Measurements from ENCODE around the gene AMDHD2. TPM values are rescaled to one million over a fixed set of nuclear protein-coding genes. Genes with fewer than 3 reads are reported as not detected.

Gene AMDHD2
- total and polyA plus RNA-seq, 2 experiments from 2014 or later = 30.2 to 39.2 TPM

DNA sequence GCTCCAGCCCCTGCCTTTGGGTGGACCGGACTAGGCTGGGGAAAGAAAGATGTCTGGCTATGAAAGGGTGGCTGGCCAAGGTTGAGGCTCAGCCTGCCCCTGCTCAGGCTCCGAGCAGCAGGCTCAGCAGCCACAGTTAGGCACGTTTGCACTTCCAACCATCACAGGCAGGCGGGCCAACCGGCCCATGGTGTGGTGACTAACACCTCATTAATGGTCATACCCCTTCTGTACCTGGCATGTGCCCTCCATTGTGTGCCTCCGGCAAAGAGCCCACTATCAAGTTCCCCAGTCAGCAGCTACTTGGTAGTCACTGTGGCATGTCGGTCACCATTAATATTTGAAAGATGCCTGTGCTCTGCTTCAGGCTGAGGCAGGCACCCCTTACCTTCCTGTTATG, 38.5 kb upstream of the AMDHD2 start:
- H3K9me3 ChIP-seq (ENCODE audit: low read depth) = no peaks in the 10 kb centered on the region
- TF ChIP-seq CTCF (IDR thresholded peaks at IDR 0.05; ENCODE audit: low read depth, low read length) = no peak

GRCh38 chr16:2482249-2482648, 37.9 kb upstream of the AMDHD2 start:
- no peak overlapping the region for H3K27ac ChIP-seq
- peaks cover 5% of the 10 kb centered on the region for H3K4me1 ChIP-seq (ENCODE audit: low read depth)
- no peaks in the 10 kb centered on the region for H3K36me3 ChIP-seq
- no peaks in the 10 kb centered on the region for H3K27me3 ChIP-seq
- H3K9me3 ChIP-seq (ENCODE audit: low read depth) = no peaks in the 10 kb centered on the region
- no peak for TF ChIP-seq CTCF (IDR thresholded peaks at IDR 0.05; ENCODE audit: low read depth, low read length)
- no peak for DNase-seq (ENCODE audit: low read depth in 1 of 2, low spot score in 1 of 2)
- no peak overlapping the region for H3K4me3 ChIP-seq

More for the DNA sequence above, 38.5 kb upstream of the AMDHD2 start:
- no peak overlapping the region for H3K4me3 ChIP-seq
- no peaks in the 10 kb centered on the region for H3K36me3 ChIP-seq
- no peak for DNase-seq (ENCODE audit: low read depth in 1 of 2, low spot score in 1 of 2)
- H3K27me3 ChIP-seq = peaks cover 3% of the 10 kb centered on the region
- H3K27ac ChIP-seq = no peak overlapping the region
- peaks cover 5% of the 10 kb centered on the region for H3K4me1 ChIP-seq (ENCODE audit: low read depth)

- H3K36me3 ChIP-seq = no peaks in the 10 kb centered on the region
- no peak for TF ChIP-seq CTCF (IDR thresholded peaks at IDR 0.05; ENCODE audit: low read depth, low read length)
- H3K27ac ChIP-seq = no peak overlapping the region
- H3K4me3 ChIP-seq = no peak overlapping the region
- no peaks in the 10 kb centered on the region for H3K9me3 ChIP-seq (ENCODE audit: low read depth)
- H3K27me3 ChIP-seq = no peaks in the 10 kb centered on the region
- peak in 1 of 2 donors; percentile 71 for DNase-seq (ENCODE audit: low read depth in 1 of 2, low spot score in 1 of 2)
- H3K4me1 ChIP-seq (ENCODE audit: low read depth) = peaks cover 8% of the 10 kb centered on the region
These were observed 37.2 kb upstream of the AMDHD2 start for GRCh38 chr16:2482708-2483534.

- H3K36me3 ChIP-seq = no peaks in the 10 kb centered on the region
- TF ChIP-seq CTCF (IDR thresholded peaks at IDR 0.05; ENCODE audit: low read depth, low read length) = no peak
- no peaks in the 10 kb centered on the region for H3K9me3 ChIP-seq (ENCODE audit: low read depth)
- no peak for DNase-seq (ENCODE audit: low read depth in 1 of 2, low spot score in 1 of 2)
- peaks cover 9% of the 10 kb centered on the region for H3K4me1 ChIP-seq (ENCODE audit: low read depth)
- no peak overlapping the region for H3K4me3 ChIP-seq
- peak overlapping the region; percentile 53 for H3K27ac ChIP-seq
- H3K27me3 ChIP-seq = no peaks in the 10 kb centered on the region
These were observed 36.0 kb upstream of the AMDHD2 start for GRCh38 chr16:2483939-2484897.

- Histone ChIP-seq H3K4me1 (ENCODE audit: low read depth) (peaks cover 9% of the 10 kb centered on the region), H3K4me3 (no peak overlapping the region), H3K27me3 (no peaks in the 10 kb centered on the region), H3K36me3 (no peaks in the 10 kb centered on the region), H3K9me3 (ENCODE audit: low read depth) (no peaks in the 10 kb centered on the region), H3K27ac (peak overlapping the region; percentile 53)
- no peak for DNase-seq (ENCODE audit: low read depth in 1 of 2, low spot score in 1 of 2)
- TF ChIP-seq CTCF (IDR thresholded peaks at IDR 0.05; ENCODE audit: low read depth, low read length) = no peak
These were observed 35.2 kb upstream of the AMDHD2 start for GRCh38 chr16:2484898-2485508.
